Type B pancreatic cell (in vitro differentiated cells): ENCODE results near the gene RGS9. TPM values are rescaled to one million over a fixed set of nuclear protein-coding genes. Genes with fewer than 3 reads are reported as not detected.

Experiments used
- DNase-seq: peaks from one replicate; pipeline ENCODE4 v3.0.0; 2021; ENCODE audit warnings: mixed read lengths; ENCODE audit not compliant: unreplicated experiment; ENCODE audit errors: extremely low spot score
- H3K27ac Mint-ChIP-seq: 2 replicates; pipeline ENCODE4 v1.8.0; 2021; ENCODE audit warnings: mild to moderate bottlenecking, mixed read lengths
- H3K27me3 Mint-ChIP-seq: 2 replicates; pipeline ENCODE4 v1.8.0; 2021; ENCODE audit warnings: mixed read lengths
- H3K36me3 Mint-ChIP-seq: 2 replicates; pipeline ENCODE4 v1.8.0; 2021; ENCODE audit warnings: mixed read lengths
- H3K4me1 Mint-ChIP-seq: one replicate; pipeline ENCODE4 v1.8.0; 2021; ENCODE audit warnings: mixed read lengths; ENCODE audit not compliant: unreplicated experiment
- H3K4me3 Mint-ChIP-seq: 2 replicates; pipeline ENCODE4 v1.8.0; 2021; ENCODE audit warnings: mild to moderate bottlenecking, mixed read lengths
- H3K9me3 Mint-ChIP-seq: 2 replicates; pipeline ENCODE4 v1.8.0; 2021; ENCODE audit warnings: mixed read lengths
- total RNA-seq: library from RNA; stranded (reverse); gene quantifications from 2 replicates; pipeline ENCODE4 v1.2.1, GENCODE V29; 2021; ENCODE audit warnings: low replicate concordance
- TF ChIP-seq, protein P1 (sequence below): fragments of 200-600 bp; sonication (generic); conservative IDR thresholded peaks from 2 replicates; pipeline ENCODE4 v1.5.0; 2021; ENCODE audit warnings: antibody characterized with exemption, mild to moderate bottlenecking

RGS9 gene
- total RNA-seq, 1 donor from 2014 or later = 5.5 TPM

DNA sequence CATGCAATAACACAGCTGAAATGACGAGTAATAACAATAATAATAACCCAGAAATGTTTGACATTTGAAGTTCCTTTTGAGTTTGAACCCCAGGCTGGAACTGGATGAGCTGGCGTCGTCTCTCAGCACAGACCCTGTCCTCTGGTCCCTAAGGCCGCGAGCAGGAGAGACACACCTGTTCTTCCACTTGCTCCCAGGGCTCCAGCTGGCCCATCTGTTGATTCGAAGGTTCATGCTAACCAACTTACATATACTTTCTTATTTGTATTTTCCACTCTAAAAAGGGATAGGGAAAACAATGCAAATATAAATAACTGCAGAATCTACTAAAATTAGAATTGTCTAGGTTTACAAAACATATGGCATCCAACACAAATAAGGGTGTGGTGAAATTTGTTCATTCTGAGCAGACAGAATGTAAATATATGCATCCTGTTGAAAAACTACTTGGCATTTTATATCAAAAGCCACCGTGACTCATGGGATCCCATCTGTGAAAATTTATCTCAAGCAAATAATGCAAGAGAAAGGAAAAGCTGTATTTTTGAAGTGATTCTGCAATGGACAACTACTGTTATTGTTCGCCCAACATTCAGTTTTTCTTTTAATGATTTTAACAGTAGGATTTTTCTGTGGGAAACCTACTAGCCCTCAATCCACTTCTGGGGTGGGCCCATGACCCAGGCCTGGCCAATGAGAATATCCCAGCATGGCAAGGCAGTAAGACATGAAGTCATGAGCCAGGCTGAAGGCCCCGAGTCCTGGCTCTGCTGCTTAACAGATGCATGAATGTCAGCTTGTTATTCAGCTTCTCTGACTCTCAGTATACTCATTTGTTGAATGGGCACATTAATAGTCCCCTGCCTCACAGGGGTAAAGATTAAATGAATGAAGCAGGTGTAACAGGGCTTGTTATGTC, 13.2 kb upstream of the RGS9 start:
- H3K27me3 Mint-ChIP-seq = peaks cover 17% of the 10 kb centered on the region
- TF ChIP-seq, protein P1, sequence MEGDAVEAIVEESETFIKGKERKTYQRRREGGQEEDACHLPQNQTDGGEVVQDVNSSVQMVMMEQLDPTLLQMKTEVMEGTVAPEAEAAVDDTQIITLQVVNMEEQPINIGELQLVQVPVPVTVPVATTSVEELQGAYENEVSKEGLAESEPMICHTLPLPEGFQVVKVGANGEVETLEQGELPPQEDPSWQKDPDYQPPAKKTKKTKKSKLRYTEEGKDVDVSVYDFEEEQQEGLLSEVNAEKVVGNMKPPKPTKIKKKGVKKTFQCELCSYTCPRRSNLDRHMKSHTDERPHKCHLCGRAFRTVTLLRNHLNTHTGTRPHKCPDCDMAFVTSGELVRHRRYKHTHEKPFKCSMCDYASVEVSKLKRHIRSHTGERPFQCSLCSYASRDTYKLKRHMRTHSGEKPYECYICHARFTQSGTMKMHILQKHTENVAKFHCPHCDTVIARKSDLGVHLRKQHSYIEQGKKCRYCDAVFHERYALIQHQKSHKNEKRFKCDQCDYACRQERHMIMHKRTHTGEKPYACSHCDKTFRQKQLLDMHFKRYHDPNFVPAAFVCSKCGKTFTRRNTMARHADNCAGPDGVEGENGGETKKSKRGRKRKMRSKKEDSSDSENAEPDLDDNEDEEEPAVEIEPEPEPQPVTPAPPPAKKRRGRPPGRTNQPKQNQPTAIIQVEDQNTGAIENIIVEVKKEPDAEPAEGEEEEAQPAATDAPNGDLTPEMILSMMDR = no peak
- peak overlapping the region; percentile 88 for H3K4me3 Mint-ChIP-seq
- H3K36me3 Mint-ChIP-seq = no peaks in the 10 kb centered on the region
- H3K9me3 Mint-ChIP-seq = no peaks in the 10 kb centered on the region
- peaks cover 5% of the 10 kb centered on the region for H3K4me1 Mint-ChIP-seq
- no peak for DNase-seq
- peak overlapping the region; percentile 89 for H3K27ac Mint-ChIP-seq

DNA sequence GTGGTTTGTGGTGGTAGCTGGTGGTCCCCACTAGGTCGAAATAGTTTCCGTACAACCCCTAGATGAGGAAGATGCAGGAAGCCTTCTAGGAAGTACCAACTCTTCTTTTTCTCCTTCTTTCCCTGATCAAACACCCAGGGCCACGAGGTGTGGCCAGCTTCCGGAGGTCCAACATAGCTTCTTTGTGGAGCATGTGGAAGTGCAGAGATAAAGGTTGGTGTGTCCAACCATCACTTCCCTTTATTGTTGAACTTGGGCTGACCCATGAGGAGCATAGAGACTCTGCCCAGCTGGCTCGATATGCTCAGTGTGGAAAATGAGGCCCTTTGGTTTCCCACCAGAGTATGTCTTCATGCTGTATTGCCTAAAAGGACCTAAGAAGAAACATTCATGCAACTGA, 6.3 kb upstream of the RGS9 start:
- Mint-ChIP-seq H3K27ac (no peak overlapping the region), H3K4me3 (no peak overlapping the region), H3K27me3 (peaks cover 30% of the 10 kb centered on the region), H3K9me3 (no peaks in the 10 kb centered on the region), H3K4me1 (no peaks in the 10 kb centered on the region), H3K36me3 (no peaks in the 10 kb centered on the region)
- TF ChIP-seq, protein P1 = no peak
- no peak for DNase-seq

DNA sequence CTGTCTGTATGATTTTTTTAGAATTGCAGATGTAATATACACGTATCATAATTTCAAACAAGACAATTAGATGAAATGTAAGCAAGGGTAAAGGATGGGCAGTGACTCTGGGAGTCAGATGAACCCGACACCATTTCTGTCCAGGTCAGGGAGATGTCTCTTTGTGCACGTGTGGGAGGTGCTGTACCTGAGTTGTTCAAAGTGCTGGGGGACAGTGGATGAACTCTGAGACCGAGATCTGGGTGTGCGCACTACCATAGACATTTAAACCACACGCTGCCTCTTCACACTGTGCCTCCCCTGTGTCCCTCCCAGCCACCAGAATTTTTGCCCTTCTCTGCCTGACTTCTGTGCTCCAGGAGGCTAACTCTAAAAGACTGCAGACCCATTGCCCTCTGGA, 5.9 kb upstream of the RGS9 start:
- Mint-ChIP-seq H3K27me3 (peaks cover 30% of the 10 kb centered on the region), H3K9me3 (no peaks in the 10 kb centered on the region)

DNA sequence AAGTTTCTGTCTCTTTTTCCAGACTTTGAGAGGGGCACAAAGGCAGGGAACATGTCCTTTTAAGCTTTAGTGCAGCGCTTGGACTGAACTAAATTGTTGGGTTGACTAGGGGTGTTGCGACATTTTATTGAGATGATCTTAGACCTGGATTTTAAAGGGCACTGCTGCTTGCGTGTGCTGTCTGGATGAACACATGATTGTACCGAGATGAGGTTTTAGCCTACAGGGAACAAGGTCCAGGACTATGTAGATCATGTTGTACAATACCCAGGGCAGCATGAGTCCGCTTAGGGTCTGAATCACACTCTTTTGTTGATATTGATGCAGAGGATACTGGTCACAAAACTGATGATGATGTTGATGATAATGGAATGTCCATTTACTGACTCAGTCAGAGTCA, 5.2 kb upstream of the RGS9 start:
- H3K9me3 Mint-ChIP-seq = no peaks in the 10 kb centered on the region
- no peaks in the 10 kb centered on the region for H3K36me3 Mint-ChIP-seq
- DNase-seq = no peak
- TF ChIP-seq, protein P1 = no peak
- H3K4me1 Mint-ChIP-seq = no peaks in the 10 kb centered on the region
- no peak overlapping the region for H3K27ac Mint-ChIP-seq
- H3K27me3 Mint-ChIP-seq = peaks cover 30% of the 10 kb centered on the region
- no peak overlapping the region for H3K4me3 Mint-ChIP-seq

More for the DNA sequence above, 5.9 kb upstream of the RGS9 start:
- DNase-seq = no peak
- H3K27ac Mint-ChIP-seq = no peak overlapping the region
- TF ChIP-seq, protein P1 = no peak
- no peaks in the 10 kb centered on the region for H3K36me3 Mint-ChIP-seq
- no peak overlapping the region for H3K4me3 Mint-ChIP-seq
- no peaks in the 10 kb centered on the region for H3K4me1 Mint-ChIP-seq

DNA sequence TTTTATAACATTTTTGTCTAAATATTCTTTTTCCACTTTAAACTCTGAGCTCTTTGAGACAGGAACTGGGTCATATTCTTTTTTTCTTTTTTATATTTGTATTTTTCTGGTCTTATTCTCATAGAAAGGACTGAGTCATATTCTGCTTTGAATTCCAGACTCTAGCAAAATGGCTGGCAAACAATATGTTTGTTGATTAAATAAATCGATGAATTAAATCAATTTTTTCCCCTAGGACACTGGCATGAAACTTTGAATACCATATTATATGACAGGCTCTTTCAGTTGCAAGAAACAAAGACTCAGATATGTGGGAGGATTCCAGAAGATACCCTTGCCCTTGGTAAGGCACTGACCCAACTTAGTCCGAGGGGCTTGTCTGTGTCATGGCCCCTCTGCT, 3.1 kb upstream of the RGS9 start:
- H3K27me3 Mint-ChIP-seq = peaks cover 28% of the 10 kb centered on the region
- no peak for DNase-seq
- TF ChIP-seq, protein P1 = no peak
- H3K27ac Mint-ChIP-seq = no peak overlapping the region
- no peaks in the 10 kb centered on the region for H3K9me3 Mint-ChIP-seq
- no peaks in the 10 kb centered on the region for H3K36me3 Mint-ChIP-seq
- no peak overlapping the region for H3K4me3 Mint-ChIP-seq
- peaks cover 7% of the 10 kb centered on the region for H3K4me1 Mint-ChIP-seq
